D721Med (cell line): Measurements from ENCODE around the gene PSMB5.

Source experiments
- DNase-seq: peaks from one replicate; pipeline ENCODE4 v3.0.0; 2011; ENCODE audit warnings: low spot score; ENCODE audit not compliant: insufficient read length
- FAIRE-seq: peaks from 2 replicates; lab custom pipeline; 2011; peaks lifted over from hg19 to GRCh38; lab: Jason Lieb, UNC
- TF ChIP-seq, protein P1 (sequence below): IDR thresholded peaks from 2 replicates; pipeline ENCODE4 v1.5.1; 2012; ENCODE audit warnings: mild to moderate bottlenecking, control low read depth; ENCODE audit not compliant: insufficient read depth; ENCODE audit errors: missing control alignments

PSMB5 gene

DNA sequence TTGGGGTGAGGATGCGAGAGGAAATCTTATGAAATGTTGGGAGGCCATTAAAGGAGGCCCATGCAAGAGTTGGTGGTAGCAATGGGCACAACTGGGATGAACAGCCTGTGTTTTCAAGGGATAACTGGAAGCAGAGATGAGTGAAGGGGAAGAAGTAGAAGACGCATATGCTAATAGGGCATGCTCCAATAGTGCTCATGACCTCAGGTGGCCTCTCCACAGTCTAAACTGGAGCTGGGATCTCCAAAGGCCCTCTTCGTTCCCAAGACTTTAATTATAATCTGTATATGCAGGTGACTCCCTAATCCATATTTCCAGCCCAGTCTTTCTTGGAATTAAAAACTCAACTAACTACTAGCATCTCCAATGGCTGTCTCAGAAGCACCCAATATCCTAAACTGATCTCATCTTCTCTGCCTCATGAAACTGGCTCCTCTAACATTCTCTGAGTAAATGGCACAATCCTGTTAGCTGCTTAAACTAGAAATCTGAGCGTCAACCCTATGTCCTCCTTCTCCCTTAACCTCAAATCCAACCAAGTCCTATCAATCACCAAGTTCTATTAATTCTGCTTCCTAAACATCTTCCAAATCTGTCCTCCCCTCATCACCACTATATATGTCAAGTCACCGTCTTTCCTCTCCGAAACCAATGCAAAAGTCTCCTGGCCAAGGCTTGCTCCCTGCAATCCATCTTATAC lies 49.6 kb downstream of the PSMB5 start:
- FAIRE-seq = no peak
- TF ChIP-seq, protein P1, sequence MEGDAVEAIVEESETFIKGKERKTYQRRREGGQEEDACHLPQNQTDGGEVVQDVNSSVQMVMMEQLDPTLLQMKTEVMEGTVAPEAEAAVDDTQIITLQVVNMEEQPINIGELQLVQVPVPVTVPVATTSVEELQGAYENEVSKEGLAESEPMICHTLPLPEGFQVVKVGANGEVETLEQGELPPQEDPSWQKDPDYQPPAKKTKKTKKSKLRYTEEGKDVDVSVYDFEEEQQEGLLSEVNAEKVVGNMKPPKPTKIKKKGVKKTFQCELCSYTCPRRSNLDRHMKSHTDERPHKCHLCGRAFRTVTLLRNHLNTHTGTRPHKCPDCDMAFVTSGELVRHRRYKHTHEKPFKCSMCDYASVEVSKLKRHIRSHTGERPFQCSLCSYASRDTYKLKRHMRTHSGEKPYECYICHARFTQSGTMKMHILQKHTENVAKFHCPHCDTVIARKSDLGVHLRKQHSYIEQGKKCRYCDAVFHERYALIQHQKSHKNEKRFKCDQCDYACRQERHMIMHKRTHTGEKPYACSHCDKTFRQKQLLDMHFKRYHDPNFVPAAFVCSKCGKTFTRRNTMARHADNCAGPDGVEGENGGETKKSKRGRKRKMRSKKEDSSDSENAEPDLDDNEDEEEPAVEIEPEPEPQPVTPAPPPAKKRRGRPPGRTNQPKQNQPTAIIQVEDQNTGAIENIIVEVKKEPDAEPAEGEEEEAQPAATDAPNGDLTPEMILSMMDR = no peak
- no peak for DNase-seq

DNA sequence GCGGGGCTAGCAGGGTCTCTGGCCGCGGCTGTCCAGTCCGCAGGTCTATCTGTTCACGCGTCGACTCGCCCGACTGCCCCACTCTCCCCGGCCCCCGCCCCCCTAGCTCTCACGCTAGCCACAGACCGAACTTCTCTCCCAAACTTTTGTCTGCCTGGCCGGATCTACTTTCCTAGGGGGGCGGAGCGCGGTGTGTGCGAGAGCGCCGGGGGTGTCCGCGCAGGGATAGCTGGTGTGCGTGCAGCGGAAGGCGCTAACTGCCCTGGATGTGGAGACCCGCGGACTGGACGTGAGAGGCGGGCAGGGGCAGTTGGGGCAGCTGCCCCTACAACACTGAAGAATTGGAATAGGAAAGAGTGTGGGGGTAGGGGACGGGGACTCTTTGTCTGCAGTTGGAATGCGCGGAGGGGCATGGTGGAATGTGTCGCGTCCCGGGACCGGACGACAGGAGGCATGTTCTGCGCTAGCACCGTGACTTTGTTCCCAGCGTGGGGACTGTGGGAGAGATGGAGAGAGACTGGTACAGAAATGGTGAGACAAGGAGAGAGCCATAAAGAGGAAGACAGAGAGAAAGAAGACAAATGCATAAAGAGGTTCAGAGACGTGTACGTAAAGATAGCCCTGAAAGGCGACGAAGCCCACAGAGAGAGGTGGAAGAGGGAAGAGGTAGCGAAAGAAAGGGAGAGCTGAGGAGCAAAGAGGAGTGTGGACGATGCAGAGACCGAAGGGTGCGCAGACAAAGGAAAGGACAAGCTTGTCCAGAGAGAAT lies 52.0 kb downstream of the PSMB5 start, which contains the start of gene AJUBA:
TSS of gene AJUBA (minus strand) at position 75 of the 769 bp plus-strand sequence. CDS start 285 bp downstream, outside the sequence.
- DNase-seq = peak; percentile 87
- TF ChIP-seq, protein P1 = no peak
- no peak for FAIRE-seq

DNA sequence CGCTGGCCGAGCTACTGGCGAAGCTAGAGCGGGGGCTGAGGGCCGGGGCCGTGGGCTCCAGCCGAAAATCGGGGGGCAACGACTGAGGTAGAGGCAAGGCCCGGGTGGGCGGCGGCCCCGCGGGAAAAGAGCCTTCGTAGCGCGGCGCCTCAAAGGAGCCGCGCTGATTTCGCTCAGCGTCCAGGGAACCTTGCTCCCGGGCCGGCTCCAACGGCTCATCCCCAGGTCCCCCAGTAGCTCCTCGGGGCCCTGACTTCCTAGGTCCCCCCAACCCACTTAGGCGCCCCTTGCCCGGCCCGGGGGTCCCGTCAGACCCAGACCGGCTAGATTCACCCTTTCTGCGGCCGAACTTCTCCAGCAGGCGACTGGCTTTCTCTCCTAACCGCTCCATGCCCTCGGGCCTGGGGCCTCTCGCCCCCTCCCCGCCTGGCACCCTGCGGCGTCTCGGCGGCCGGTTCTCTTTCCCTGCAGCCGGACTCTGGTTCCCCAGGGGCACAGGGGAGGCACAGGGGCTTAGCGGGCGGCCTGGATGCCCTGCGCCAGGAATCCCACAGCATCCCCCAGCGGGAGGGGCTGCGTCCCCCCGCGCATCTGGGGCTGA lies 52.7 kb downstream of the PSMB5 start:
- TF ChIP-seq, protein P1 = no peak
- FAIRE-seq = no peak
- DNase-seq = no peak

DNA sequence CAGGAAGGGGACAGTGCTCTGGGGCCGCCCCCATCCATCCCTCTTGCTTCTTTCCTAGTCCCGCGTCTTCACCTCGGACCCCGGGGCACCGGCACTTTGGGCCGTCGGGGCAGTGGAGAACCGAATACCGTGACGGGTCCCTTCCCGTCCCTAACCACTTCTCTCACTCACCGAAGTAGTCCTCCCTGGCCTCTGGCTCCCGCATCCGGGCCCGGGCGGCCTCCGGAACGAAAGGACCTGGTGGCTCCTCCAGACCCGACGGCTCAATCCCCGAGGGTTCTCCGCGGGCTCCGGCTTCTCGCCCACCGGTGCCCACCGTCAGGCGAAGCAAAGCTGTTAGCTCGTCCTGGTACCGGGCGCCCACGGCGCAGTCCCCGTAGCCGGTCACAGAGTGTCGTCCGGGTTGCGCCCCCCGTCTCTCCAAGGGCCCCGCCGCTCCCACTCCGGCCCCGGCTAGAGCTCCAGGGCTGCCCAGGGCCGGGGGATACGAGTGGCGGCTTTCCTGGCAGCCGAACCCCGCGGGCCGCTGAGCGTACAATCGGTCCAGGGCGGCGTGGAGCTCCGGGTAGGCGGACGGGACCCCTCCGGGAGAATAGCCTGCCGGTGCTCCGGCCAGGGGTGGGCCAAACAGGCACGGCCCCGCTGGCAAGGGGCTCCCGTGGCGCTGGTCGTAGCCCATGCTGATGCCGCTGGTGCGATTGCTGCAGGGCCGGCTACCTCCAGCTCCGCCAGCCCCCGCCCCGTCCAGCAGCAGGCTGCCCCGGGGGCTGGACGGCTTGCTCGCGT lies 53.4 kb downstream of the PSMB5 start:
- no peak for DNase-seq
- TF ChIP-seq, protein P1 = no peak

DNA sequence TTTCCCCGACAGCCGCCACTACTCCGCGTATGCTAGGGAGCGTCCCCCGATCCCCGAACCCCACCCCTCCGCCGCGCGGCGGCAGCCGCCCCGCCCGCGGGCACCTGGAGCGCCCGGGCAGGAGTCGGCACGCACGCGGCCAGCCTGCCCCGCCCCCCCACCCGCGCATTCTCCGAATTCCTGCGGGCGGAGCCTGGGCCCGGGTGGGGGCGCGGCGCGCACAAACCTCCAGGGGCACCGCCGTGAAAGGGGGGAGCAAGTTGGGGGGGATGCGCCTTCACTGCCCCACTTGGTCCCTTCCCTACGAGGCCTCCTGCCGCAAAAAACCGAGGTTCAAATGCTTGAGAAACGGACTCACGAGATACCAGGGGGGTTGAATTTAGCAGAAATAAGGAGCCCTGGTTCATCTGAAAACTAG lies 54.0 kb downstream of the PSMB5 start:
- FAIRE-seq (no peak), DNase-seq (no peak)
- TF ChIP-seq, protein P1 = no peak

More for the DNA sequence above, 53.4 kb downstream of the PSMB5 start:
- FAIRE-seq = no peak

DNA sequence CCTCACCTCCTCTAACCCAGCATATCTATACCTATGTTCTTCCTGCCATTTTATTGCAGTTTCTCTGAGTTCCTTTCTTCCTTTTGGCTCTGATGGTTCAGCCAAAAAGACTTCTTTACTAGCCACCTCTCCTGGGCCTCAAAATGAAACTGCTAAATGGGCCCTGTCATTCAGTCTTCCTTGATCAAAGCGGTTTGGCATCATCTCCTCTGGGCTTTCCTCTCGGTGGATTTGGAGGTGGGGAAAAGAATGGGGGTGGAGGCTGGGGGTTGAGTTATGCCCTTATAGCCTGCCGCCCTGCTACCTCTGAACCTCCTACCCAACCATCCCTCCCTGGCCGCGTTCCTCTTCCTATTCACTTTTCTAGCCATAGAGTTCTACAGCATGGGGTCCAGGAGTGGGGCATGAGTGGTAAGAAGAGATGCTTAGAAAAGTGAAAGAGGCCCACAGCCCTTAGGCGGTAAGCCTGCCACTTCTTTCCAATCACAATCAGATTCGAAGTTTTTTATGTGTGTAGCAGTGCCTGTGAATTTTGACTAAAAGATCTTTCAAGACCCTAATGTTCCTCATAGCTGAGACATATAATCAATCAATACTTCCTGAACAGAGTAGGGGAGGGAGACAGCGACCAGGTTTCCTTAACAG lies 54.8 kb downstream of the PSMB5 start:
- no peak for DNase-seq
- no peak for FAIRE-seq
- TF ChIP-seq, protein P1 = no peak
